CD14-positive monocyte (primary cell): ENCODE results near the gene HPCAL4. TPM values are rescaled to one million over a fixed set of nuclear protein-coding genes. Genes with fewer than 3 reads are reported as not detected.

ENCODE experiments used
- DNase-seq, 3 donors: peaks; one replicate each; pipeline ENCODE4 v3.0.0-alpha.2; 2011 to 2022
- H2AFZ ChIP-seq: 2 replicates; pipeline ENCODE4 v1.6.0; 2012; ENCODE audit warnings: mild to moderate bottlenecking, low read depth, low read length, inconsistent platforms; ENCODE audit not compliant: insufficient read depth, poor library complexity, severe bottlenecking
- H3K27ac ChIP-seq, 2 donors: 1 replicate in 1 of 2; 2 replicates in 1 of 2; pipeline ENCODE4 v1.5.1; 2012 to 2013; ENCODE audit warnings: low read length in 2 of 2, control low read depth in 1 of 2, inconsistent platforms in 1 of 2, low read depth in 1 of 2, mild to moderate bottlenecking in 1 of 2
- H3K27me3 ChIP-seq, 2 donors: one replicate each; pipeline versions ENCODE4 v1.6.0 to v1.6.1; 2011 to 2013; ENCODE audit warnings: low read length in 2 of 2; ENCODE audit not compliant: control insufficient read depth in 2 of 2, insufficient read depth in 2 of 2
- H3K36me3 ChIP-seq, 2 donors: replicated peaks in 1 of 2; 1 replicate in 1 of 2; 2 replicates in 1 of 2; pipeline versions ENCODE4 v1.5.1 to v1.6.1; 2012 to 2013; ENCODE audit warnings: low read length in 2 of 2, control low read depth in 1 of 2, inconsistent platforms in 1 of 2, mild to moderate bottlenecking in 1 of 2; ENCODE audit not compliant: insufficient read depth in 2 of 2, control insufficient read depth in 1 of 2
- H3K4me1 ChIP-seq, 2 donors: 1 replicate in 1 of 2; 2 replicates in 1 of 2; pipeline versions ENCODE4 v1.5.1 to v1.6.1; 2012 to 2013; ENCODE audit warnings: low read length in 2 of 2, control low read depth in 1 of 2, inconsistent platforms in 1 of 2, mild to moderate bottlenecking in 1 of 2, moderate library complexity in 1 of 2; ENCODE audit not compliant: insufficient read depth in 2 of 2, control insufficient read depth in 1 of 2
- H3K4me2 ChIP-seq: replicated peaks from 2 replicates; pipeline ENCODE3; 2012; ENCODE audit warnings: low read length, moderate library complexity, mild to moderate bottlenecking; ENCODE audit not compliant: poor library complexity, severe bottlenecking; ENCODE audit errors: extremely low read depth
- H3K4me3 ChIP-seq, 3 experiments: fragments of 200-600 bp in 1 of 3; sonication (generic) in 1 of 3; replicated peaks in 1 of 3; 1 replicate in 2 of 3; 2 replicates in 1 of 3; pipeline ENCODE4 v1.5.1; 2011 to 2013; ENCODE audit warnings: low read length in 3 of 3, mild to moderate bottlenecking in 3 of 3, control low read depth in 2 of 3, low read depth in 2 of 3, inconsistent platforms in 1 of 3, moderate library complexity in 1 of 3
- H3K79me2 ChIP-seq: 2 replicates; pipeline ENCODE4 v1.6.0; 2012; ENCODE audit warnings: mild to moderate bottlenecking, control low read depth, inconsistent platforms, low read length, moderate library complexity; ENCODE audit not compliant: insufficient read depth
- H3K9ac ChIP-seq: 2 replicates; pipeline ENCODE4 v1.6.0; 2017; ENCODE audit warnings: low read length, mild to moderate bottlenecking; ENCODE audit not compliant: insufficient read depth, poor library complexity, severe bottlenecking
- H3K9me3 ChIP-seq, 2 donors: replicated peaks in 1 of 2; 1 replicate in 1 of 2; 2 replicates in 1 of 2; pipeline versions ENCODE4 v1.5.1 to v1.6.1; 2012 to 2013; ENCODE audit warnings: low read length in 2 of 2, control low read depth in 1 of 2; ENCODE audit not compliant: control insufficient read depth in 1 of 2, insufficient read depth in 1 of 2
- H4K20me1 ChIP-seq: 2 replicates; pipeline ENCODE4 v1.6.0; 2012; ENCODE audit warnings: mild to moderate bottlenecking, low read length, control low read depth, moderate library complexity; ENCODE audit not compliant: insufficient read depth
- H3K27ac Mint-ChIP-seq, 7 donors: one replicate each; pipeline ENCODE4 v1.8.0; 2020; ENCODE audit warnings: mild to moderate bottlenecking in 7 of 7, mixed read lengths in 7 of 7, moderate library complexity in 6 of 7, inconsistent platforms in 2 of 7
- H3K27me3 Mint-ChIP-seq, 3 donors: one replicate each; pipeline ENCODE4 v1.8.0; 2021 to 2022; ENCODE audit warnings: low read depth in 3 of 3, mild to moderate bottlenecking in 3 of 3, mixed read lengths in 3 of 3, moderate library complexity in 3 of 3, inconsistent platforms in 1 of 3
- H3K36me3 Mint-ChIP-seq, 2 donors: one replicate each; pipeline ENCODE4 v1.8.0; 2020; ENCODE audit warnings: mixed read lengths in 2 of 2, inconsistent platforms in 1 of 2, mild to moderate bottlenecking in 1 of 2
- H3K4me1 Mint-ChIP-seq: one replicate; pipeline ENCODE4 v1.8.0; 2020; ENCODE audit warnings: mild to moderate bottlenecking, mixed read lengths
- H3K4me3 Mint-ChIP-seq, 2 donors: one replicate each; pipeline ENCODE4 v1.8.0; 2020; ENCODE audit warnings: mild to moderate bottlenecking in 2 of 2, mixed read lengths in 2 of 2, moderate library complexity in 1 of 2
- H3K9me3 Mint-ChIP-seq, 7 donors: one replicate each; pipeline ENCODE4 v1.8.0; 2020 to 2022; ENCODE audit warnings: mixed read lengths in 7 of 7, mild to moderate bottlenecking in 6 of 7, moderate library complexity in 6 of 7, inconsistent platforms in 2 of 7
- CTCF ChIP-seq: fragments of 200-600 bp; IDR thresholded peaks from one replicate; pipeline ENCODE4 v1.8.0; 2022; ENCODE audit warnings: antibody characterized with exemption, mild to moderate bottlenecking
- WGBS: methylation state at CpG from one replicate; pipeline ENCODE4 v1.1.5; 2013; ENCODE audit warnings: missing lambda C conversion rate; ENCODE audit not compliant: insufficient coverage; 5-methylcytosine and 5-hydroxymethylcytosine counted together
- intact Hi-C, 2 donors: fragments of 100-400 bp; cut with micrococcal nuclease; formaldehyde crosslinking; loops; one replicate each; pipeline versions ENCODE4 v1.15.0 to v1.15.1; 2023
- polyA plus RNA-seq, 3 donors: library from polyadenylated mRNA; depleted of rRNA in 1 of 3; unstranded in 2 of 3; stranded (reverse) in 1 of 3; fragments of 300-500 nt in 2 of 3; fragments of >200 nt in 1 of 3; fragmentation: Illumina TruSeq in 2 of 3; gene quantifications; 1 replicate in 2 of 3; 2 replicates in 1 of 3; pipeline ENCODE4 v1.2.3, GENCODE V29; 2012 to 2021

Gene HPCAL4
- polyA plus RNA-seq, 3 donors = 0.03 to 0.05 TPM; not detected in 1

- WGBS = no CpG with 5 or more reads among the region's 1 CpG
- Mint-ChIP-seq H3K36me3 (peaks cover 0 to 6% of the 10 kb centered on the region in 2 donors), H3K4me3 (no peak overlapping the region), H3K27ac (no peak overlapping the region), H3K9me3 (peaks cover 0 to 10% (median 2%) of the 10 kb centered on the region in 7 donors), H3K4me1 (peaks cover 19% of the 10 kb centered on the region), H3K27me3 (peaks cover 34 to 57% (median 55%) of the 10 kb centered on the region in 3 donors)
- H3K9me3 ChIP-seq = peaks cover 0 to 10% of the 10 kb centered on the region in 2 donors
- H3K36me3 ChIP-seq = no peaks in the 10 kb centered on the region
- no peak overlapping the region for H3K27ac ChIP-seq
- TF ChIP-seq CTCF = no peak
- intact Hi-C loops = no loop called here
- no peaks in the 10 kb centered on the region for H3K79me2 ChIP-seq
- DNase-seq = no peak
- no peak overlapping the region for H2AFZ ChIP-seq
- no peaks in the 10 kb centered on the region for H4K20me1 ChIP-seq
- H3K27me3 ChIP-seq = peaks cover 20 to 45% of the 10 kb centered on the region in 2 donors
- no peak overlapping the region for H3K9ac ChIP-seq
- H3K4me2 ChIP-seq = no peak overlapping the region
- H3K4me1 ChIP-seq = peaks cover 15 to 17% of the 10 kb centered on the region in 2 donors
- no peak overlapping the region for H3K4me3 ChIP-seq
Measured at GRCh38 chr1:39675220-39675619, 16.0 kb downstream of the HPCAL4 start.

- intact Hi-C loops = no loop called here
- H3K27me3 ChIP-seq = peaks cover 22 to 51% of the 10 kb centered on the region in 2 donors
- Mint-ChIP-seq H3K27me3 (peaks cover 32 to 63% (median 58%) of the 10 kb centered on the region in 3 donors), H3K9me3 (peaks cover 0 to 10% (median 2%) of the 10 kb centered on the region in 7 donors), H3K36me3 (peaks cover 0 to 6% of the 10 kb centered on the region in 2 donors), H3K27ac (no peak overlapping the region), H3K4me1 (peaks cover 19% of the 10 kb centered on the region), H3K4me3 (no peak overlapping the region)
- WGBS = 97% methylated on average over 3 of the region's 3 CpGs
- H2AFZ ChIP-seq = no peak overlapping the region
- TF ChIP-seq CTCF = no peak
- H3K36me3 ChIP-seq = no peaks in the 10 kb centered on the region
- H4K20me1 ChIP-seq = no peaks in the 10 kb centered on the region
- H3K9me3 ChIP-seq = peaks cover 0 to 10% of the 10 kb centered on the region in 2 donors
- no peak for DNase-seq
- H3K4me2 ChIP-seq = no peak overlapping the region
- no peak overlapping the region for H3K4me3 ChIP-seq
- no peaks in the 10 kb centered on the region for H3K79me2 ChIP-seq
- peaks cover 15 to 17% of the 10 kb centered on the region in 2 donors for H3K4me1 ChIP-seq
- no peak overlapping the region for H3K27ac ChIP-seq
- H3K9ac ChIP-seq = no peak overlapping the region
Measured at GRCh38 chr1:39673215-39673614, 18.0 kb downstream of the HPCAL4 start.
